ENCODE data around the gene FGR. TPM values are rescaled to one million over a fixed set of nuclear protein-coding genes. Genes with fewer than 3 reads are reported as not detected.

The FGR gene
- total RNA-seq, 1 experiment from 2014 or later: not detected

DNA sequence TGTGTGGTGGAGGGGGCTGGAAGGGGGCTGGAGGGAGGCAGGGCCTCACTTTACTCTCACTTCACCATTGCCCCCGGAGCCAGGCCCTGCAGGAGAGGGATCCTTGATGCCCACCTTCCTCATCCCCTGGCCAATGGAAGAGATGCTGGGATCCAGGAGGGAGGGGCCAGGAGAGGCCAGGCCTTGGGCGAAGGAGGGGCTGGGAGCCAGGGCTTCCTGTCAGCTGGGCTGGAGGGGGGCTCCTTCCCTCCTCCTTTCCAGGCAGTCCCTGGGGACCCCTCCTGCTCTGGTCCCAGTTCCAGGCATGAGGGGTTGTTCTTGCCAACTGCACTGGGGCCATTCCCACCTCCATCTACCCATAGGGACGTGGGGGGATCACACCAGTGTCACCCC, 36.7 kb downstream of the FGR start (continued):
- TF ChIP-seq, protein P1, sequence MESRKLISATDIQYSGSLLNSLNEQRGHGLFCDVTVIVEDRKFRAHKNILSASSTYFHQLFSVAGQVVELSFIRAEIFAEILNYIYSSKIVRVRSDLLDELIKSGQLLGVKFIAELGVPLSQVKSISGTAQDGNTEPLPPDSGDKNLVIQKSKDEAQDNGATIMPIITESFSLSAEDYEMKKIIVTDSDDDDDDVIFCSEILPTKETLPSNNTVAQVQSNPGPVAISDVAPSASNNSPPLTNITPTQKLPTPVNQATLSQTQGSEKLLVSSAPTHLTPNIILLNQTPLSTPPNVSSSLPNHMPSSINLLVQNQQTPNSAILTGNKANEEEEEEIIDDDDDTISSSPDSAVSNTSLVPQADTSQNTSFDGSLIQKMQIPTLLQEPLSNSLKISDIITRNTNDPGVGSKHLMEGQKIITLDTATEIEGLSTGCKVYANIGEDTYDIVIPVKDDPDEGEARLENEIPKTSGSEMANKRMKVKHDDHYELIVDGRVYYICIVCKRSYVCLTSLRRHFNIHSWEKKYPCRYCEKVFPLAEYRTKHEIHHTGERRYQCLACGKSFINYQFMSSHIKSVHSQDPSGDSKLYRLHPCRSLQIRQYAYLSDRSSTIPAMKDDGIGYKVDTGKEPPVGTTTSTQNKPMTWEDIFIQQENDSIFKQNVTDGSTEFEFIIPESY (IDR thresholded peaks at IDR 0.05; ENCODE audit: extremely low read depth, insufficient replicate concordance, low read length): no peak
- TF ChIP-seq EZH2 (IDR thresholded peaks at IDR 0.05) (no peak), FOSL1 (IDR thresholded peaks at IDR 0.05; ENCODE audit: low read depth) (no peak), POLR2A (IDR thresholded peaks at IDR 0.05; ENCODE audit: borderline replicate concordance, extremely low read depth, insufficient read depth, insufficient read length) (no peak), JUND (IDR thresholded peaks at IDR 0.05) (no peak), RAD21 (IDR thresholded peaks at IDR 0.05; ENCODE audit: low read depth) (no peak)
- TF ChIP-seq, protein P2, sequence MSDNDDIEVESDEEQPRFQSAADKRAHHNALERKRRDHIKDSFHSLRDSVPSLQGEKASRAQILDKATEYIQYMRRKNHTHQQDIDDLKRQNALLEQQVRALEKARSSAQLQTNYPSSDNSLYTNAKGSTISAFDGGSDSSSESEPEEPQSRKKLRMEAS (IDR thresholded peaks at IDR 0.05): no peak

DNA sequence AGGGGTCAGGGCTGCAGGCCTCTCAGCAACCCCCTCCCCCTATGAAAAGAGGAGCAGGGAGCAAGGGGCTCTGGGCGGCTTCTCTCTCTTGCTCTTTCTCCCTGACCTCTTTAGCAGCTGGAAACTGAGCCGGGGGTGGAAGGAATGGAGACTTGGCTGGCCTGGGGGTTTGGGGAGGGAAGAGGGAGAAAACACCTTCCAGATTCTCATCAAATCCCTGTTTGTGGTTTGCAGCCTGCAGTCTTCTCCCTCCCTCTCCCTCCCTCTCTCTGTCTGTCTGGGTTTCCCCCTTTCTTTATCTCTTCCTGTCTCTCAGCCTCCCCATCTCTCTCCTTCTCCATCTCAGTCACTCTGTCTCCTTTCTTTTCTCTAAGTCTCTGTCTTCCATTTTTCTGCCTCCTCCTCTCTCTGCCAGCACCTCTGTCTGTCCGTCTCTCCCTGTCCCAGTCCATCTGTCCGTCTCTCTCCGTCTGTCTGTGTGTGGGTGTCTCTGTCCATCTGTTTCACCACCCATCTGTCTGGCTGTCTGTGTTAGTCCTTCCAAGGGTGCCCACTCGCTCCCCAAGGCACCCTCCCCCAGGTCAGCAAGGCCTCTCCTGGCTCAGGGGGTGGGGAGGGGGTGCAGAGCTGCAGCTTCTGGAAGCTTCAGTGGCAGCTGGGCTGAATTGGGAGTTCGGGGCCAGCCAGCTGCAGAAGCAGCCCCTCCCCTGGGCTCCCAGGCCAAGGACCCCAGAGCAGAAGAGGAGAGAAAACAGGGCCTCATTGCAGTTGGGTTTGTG, 37.3 kb downstream of the FGR start:
- Histone ChIP-seq H4K20me1 (ENCODE audit: insufficient read depth) (peaks cover 9% of the 10 kb centered on the region; the same call in 1 of the 2 replicates), H3K27me3 (ENCODE audit: insufficient read depth, low read length) (no peaks in the 10 kb centered on the region), H3K9me2 (ENCODE audit: insufficient read depth) (no peaks in the 10 kb centered on the region), H3K9ac (ENCODE audit: low read length) (no peak overlapping the region), H3K4me1 (ENCODE audit: control insufficient read depth in 1 of 2, insufficient read depth in 2 of 2, low read length in 2 of 2) (peaks cover 36 to 53% of the 10 kb centered on the region in 2 experiments), H3K79me2 (ENCODE audit: insufficient read depth, low read length) (peaks cover 98% of the 10 kb centered on the region), H3K9me3 (ENCODE audit: control insufficient read depth in 1 of 2, insufficient read depth in 1 of 2, low read depth in 1 of 2, low read length in 2 of 2) (no peaks in the 10 kb centered on the region), H3K27ac (ENCODE audit: low read depth, low read length) (no peak overlapping the region), H3K36me3 (ENCODE audit: control insufficient read depth in 1 of 2, insufficient read depth in 2 of 2, low read length in 2 of 2) (no peaks in the 10 kb centered on the region), H3K4me3 (replicated peaks in 1 of 2; ENCODE audit: low read depth in 1 of 2, low read length in 2 of 2) (no peak overlapping the region), H3K4me2 (ENCODE audit: low read length) (no peak overlapping the region), H2AFZ (ENCODE audit: low read depth, low read length, poor library complexity, severe bottlenecking) (no peak overlapping the region)
- POLR2A ChIA-PET: no interaction called here
- ATAC-seq (no peak), DNase-seq (ENCODE audit: low read depth, low spot score) (no peak)
- intact Hi-C loops (cut with micrococcal nuclease): no loop called here
- RAD21 ChIA-PET (ENCODE audit: low non-redundant PET in 1 of 2, low total read pairs in 2 of 2, uncharacterized antibody in 2 of 2, unreplicated experiment in 2 of 2): no interaction called here
- TF ChIP-seq RAD21 (IDR thresholded peaks at IDR 0.05; ENCODE audit: low read depth): no peak
- TF ChIP-seq, protein P3, sequence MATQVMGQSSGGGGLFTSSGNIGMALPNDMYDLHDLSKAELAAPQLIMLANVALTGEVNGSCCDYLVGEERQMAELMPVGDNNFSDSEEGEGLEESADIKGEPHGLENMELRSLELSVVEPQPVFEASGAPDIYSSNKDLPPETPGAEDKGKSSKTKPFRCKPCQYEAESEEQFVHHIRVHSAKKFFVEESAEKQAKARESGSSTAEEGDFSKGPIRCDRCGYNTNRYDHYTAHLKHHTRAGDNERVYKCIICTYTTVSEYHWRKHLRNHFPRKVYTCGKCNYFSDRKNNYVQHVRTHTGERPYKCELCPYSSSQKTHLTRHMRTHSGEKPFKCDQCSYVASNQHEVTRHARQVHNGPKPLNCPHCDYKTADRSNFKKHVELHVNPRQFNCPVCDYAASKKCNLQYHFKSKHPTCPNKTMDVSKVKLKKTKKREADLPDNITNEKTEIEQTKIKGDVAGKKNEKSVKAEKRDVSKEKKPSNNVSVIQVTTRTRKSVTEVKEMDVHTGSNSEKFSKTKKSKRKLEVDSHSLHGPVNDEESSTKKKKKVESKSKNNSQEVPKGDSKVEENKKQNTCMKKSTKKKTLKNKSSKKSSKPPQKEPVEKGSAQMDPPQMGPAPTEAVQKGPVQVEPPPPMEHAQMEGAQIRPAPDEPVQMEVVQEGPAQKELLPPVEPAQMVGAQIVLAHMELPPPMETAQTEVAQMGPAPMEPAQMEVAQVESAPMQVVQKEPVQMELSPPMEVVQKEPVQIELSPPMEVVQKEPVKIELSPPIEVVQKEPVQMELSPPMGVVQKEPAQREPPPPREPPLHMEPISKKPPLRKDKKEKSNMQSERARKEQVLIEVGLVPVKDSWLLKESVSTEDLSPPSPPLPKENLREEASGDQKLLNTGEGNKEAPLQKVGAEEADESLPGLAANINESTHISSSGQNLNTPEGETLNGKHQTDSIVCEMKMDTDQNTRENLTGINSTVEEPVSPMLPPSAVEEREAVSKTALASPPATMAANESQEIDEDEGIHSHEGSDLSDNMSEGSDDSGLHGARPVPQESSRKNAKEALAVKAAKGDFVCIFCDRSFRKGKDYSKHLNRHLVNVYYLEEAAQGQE (IDR thresholded peaks at IDR 0.05; ENCODE audit: low read depth): no peak
- TF ChIP-seq EZH2phosphoT487 (IDR thresholded peaks at IDR 0.05; ENCODE audit: borderline replicate concordance): no peak
- no peak for TF ChIP-seq YY1 (IDR thresholded peaks at IDR 0.05; ENCODE audit: extremely low read depth, insufficient replicate concordance, low read depth, low read length)
- TF ChIP-seq, protein P2 (IDR thresholded peaks at IDR 0.05): no peak
- no peak for TF ChIP-seq SP1 (IDR thresholded peaks at IDR 0.05; ENCODE audit: low read depth)
- no peak for TF ChIP-seq POLR2AphosphoS5 (IDR thresholded peaks at IDR 0.05; ENCODE audit: low read depth, low read length)
- no TSS peak for BruUV-seq (replicated peaks)
- CTCF ChIA-PET: no interaction called here
